ENCODE measurements around the gene DIAPH1. TPM values are rescaled to one million over a fixed set of nuclear protein-coding genes. Genes with fewer than 3 reads are reported as not detected.

DIAPH1 gene
- total RNA-seq, 1 experiment from 2014 or later = 43.5 TPM

GRCh38 chr5:141560725-141561483 lies 57.9 kb downstream of the DIAPH1 start:
- peak; percentile 93 for DNase-seq (ENCODE audit: low read depth)

- DNase-seq (ENCODE audit: low read depth) = peak; percentile 5
Measured at GRCh38 chr5:141560151-141560550, 58.6 kb downstream of the DIAPH1 start.

GRCh38 chr5:141559461-141559860 lies 59.3 kb downstream of the DIAPH1 start:
- DNase-seq (ENCODE audit: low read depth) = peak; percentile 25

- DNase-seq (ENCODE audit: low read depth) = no peak
Measured at GRCh38 chr5:141558150-141558549, 60.6 kb downstream of the DIAPH1 start.

- peak; percentile 97 for DNase-seq (ENCODE audit: low read depth)
Measured at GRCh38 chr5:141557681-141558136, 61.1 kb downstream of the DIAPH1 start.

GRCh38 chr5:141547921-141548320 lies 70.9 kb downstream of the DIAPH1 start:
- no peak for DNase-seq (ENCODE audit: low read depth)

GRCh38 chr5:141547488-141547887 lies 71.3 kb downstream of the DIAPH1 start:
- DNase-seq (ENCODE audit: low read depth) = no peak

GRCh38 chr5:141543053-141543452 lies 75.7 kb downstream of the DIAPH1 start:
- DNase-seq (ENCODE audit: low read depth) = no peak

GRCh38 chr5:141534492-141535213 lies 84.1 kb downstream of the DIAPH1 start:
- DNase-seq (ENCODE audit: low read depth) = no peak

GRCh38 chr5:141533897-141534296 lies 84.9 kb downstream of the DIAPH1 start:
- no peak for DNase-seq (ENCODE audit: low read depth)

- DNase-seq (ENCODE audit: low read depth) = no peak
Measured at GRCh38 chr5:141532726-141533125, 86.1 kb downstream of the DIAPH1 start.

GRCh38 chr5:141529873-141530272 lies 88.9 kb downstream of the DIAPH1 start:
- DNase-seq (ENCODE audit: low read depth) = no peak

- peak; percentile 68 for DNase-seq (ENCODE audit: low read depth)
Measured at GRCh38 chr5:141529002-141529401, 89.8 kb downstream of the DIAPH1 start.

GRCh38 chr5:141528291-141528984 lies 90.4 kb downstream of the DIAPH1 start:
- no peak for DNase-seq (ENCODE audit: low read depth)

- DNase-seq (ENCODE audit: low read depth) = no peak
Measured at GRCh38 chr5:141527426-141527825, 91.4 kb downstream of the DIAPH1 start.

GRCh38 chr5:141525653-141526052 lies 93.1 kb downstream of the DIAPH1 start:
- no peak for DNase-seq (ENCODE audit: low read depth)

GRCh38 chr5:141524604-141525597 lies 93.9 kb downstream of the DIAPH1 start:
- peak; percentile 93 for DNase-seq (ENCODE audit: low read depth)

- DNase-seq (ENCODE audit: low read depth) = no peak
Measured at GRCh38 chr5:141523991-141524390, 94.8 kb downstream of the DIAPH1 start.

- DNase-seq (ENCODE audit: low read depth) = no peak
Measured at GRCh38 chr5:141522301-141522700, 96.5 kb downstream of the DIAPH1 start.

GRCh38 chr5:141521244-141521781 lies 97.5 kb downstream of the DIAPH1 start:
- peak; percentile 96 for DNase-seq (ENCODE audit: low read depth)

All from Daoy (cell line).